Neural cell (in vitro differentiated cells): Measurements from ENCODE around the gene ARHGAP24. TPM values are rescaled to one million over a fixed set of nuclear protein-coding genes. Genes with fewer than 3 reads are reported as not detected.

Experiments used
- H2AFZ ChIP-seq: fragments of 200-600, 300-800 bp; sonication (generic), shearing (Covaris generic); 2 replicates; pipeline ENCODE4 v1.6.0; 2014; ENCODE audit warnings: low read depth, mild to moderate bottlenecking, antibody characterized with exemption, low read length, moderate library complexity
- H3F3A ChIP-seq: fragments of 200-600 bp; shearing (Covaris generic); 2 replicates; pipeline ENCODE4 v1.6.1; 2016; ENCODE audit warnings: mild to moderate bottlenecking, moderate library complexity, mixed read lengths, antibody characterized with exemption, low read length; ENCODE audit not compliant: insufficient read depth, poor library complexity, severe bottlenecking
- H3K27ac ChIP-seq: fragments of 200-600, 300-800 bp; sonication (generic), shearing (Covaris generic); 2 replicates; pipeline ENCODE4 v1.5.1; 2014; ENCODE audit warnings: mild to moderate bottlenecking, low read length, moderate library complexity
- H3K27me3 ChIP-seq: fragments of 300-800, 200-600 bp; sonication (generic), shearing (Covaris generic); 2 replicates; pipeline ENCODE4 v1.6.0; 2014; ENCODE audit warnings: mild to moderate bottlenecking, low read depth, low read length, moderate library complexity; ENCODE audit not compliant: insufficient read depth
- H3K36me3 ChIP-seq: fragments of 300-800, 200-600 bp; sonication (generic), shearing (Covaris generic); 2 replicates; pipeline ENCODE4 v1.5.1; 2014; ENCODE audit warnings: mild to moderate bottlenecking, antibody characterized with exemption, low read length, moderate library complexity; ENCODE audit not compliant: insufficient read depth
- H3K4me2 ChIP-seq: fragments of 300-800, 200-600 bp; sonication (generic), shearing (Covaris generic); 2 replicates; pipeline ENCODE4 v1.6.0; 2014; ENCODE audit warnings: mild to moderate bottlenecking, low read length
- H3K4me3 ChIP-seq: fragments of 300-800, 200-600 bp; sonication (generic), shearing (Covaris generic); 2 replicates; pipeline ENCODE4 v1.5.1; 2014; ENCODE audit warnings: mild to moderate bottlenecking, low read length, moderate library complexity
- H3K79me2 ChIP-seq: fragments of 200-600 bp; shearing (Covaris generic); replicated peaks from 2 replicates; pipeline ENCODE4 v1.6.0; 2014; ENCODE audit warnings: mild to moderate bottlenecking, low read length, moderate library complexity; ENCODE audit not compliant: insufficient read depth
- H3K9ac ChIP-seq: fragments of 300-800, 200-600 bp; sonication (generic), shearing (Covaris generic); 2 replicates; pipeline ENCODE4 v1.6.1; 2016; ENCODE audit warnings: mild to moderate bottlenecking, low read length, mixed read lengths
- H3K9me2 ChIP-seq: fragments of 200-600 bp; shearing (Covaris generic); 2 replicates; pipeline ENCODE4 v1.6.1; 2016; ENCODE audit warnings: mild to moderate bottlenecking, low read length, mixed read lengths; ENCODE audit not compliant: insufficient read depth
- H3K9me3 ChIP-seq: fragments of 200-600, 300-800 bp; sonication (generic), shearing (Covaris generic); 2 replicates; pipeline ENCODE4 v1.6.1; 2016; ENCODE audit warnings: mild to moderate bottlenecking, mixed run types, low read length, moderate library complexity, mixed read lengths
- H4K20me1 ChIP-seq: fragments of 200-600 bp; shearing (Covaris generic); 2 replicates; pipeline ENCODE4 v1.6.1; 2016; ENCODE audit warnings: mild to moderate bottlenecking, mixed run types; ENCODE audit not compliant: insufficient read depth
- EP300 ChIP-seq: fragments of 450-650 bp; conservative IDR thresholded peaks from 2 replicates; pipeline ENCODE4 v1.6.1; 2014; ENCODE audit warnings: antibody characterized with exemption, mild to moderate bottlenecking, moderate library complexity; ENCODE audit not compliant: poor library complexity, severe bottlenecking
- EZH2 ChIP-seq: fragments of 200-600, 300-800 bp; shearing (Covaris generic), sonication (generic); IDR thresholded peaks from 2 replicates; pipeline ENCODE4 v1.6.1; 2014; ENCODE audit warnings: antibody characterized with exemption, low read length, borderline replicate concordance, mild to moderate bottlenecking; ENCODE audit not compliant: insufficient read depth, poor library complexity, severe bottlenecking
- MXI1 ChIP-seq: fragments of 450-650 bp; conservative IDR thresholded peaks from 2 replicates; pipeline ENCODE4 v1.6.1; 2014; ENCODE audit warnings: antibody characterized with exemption, mild to moderate bottlenecking; ENCODE audit not compliant: poor library complexity, severe bottlenecking
- POLR2AphosphoS5 ChIP-seq: IDR thresholded peaks from 2 replicates; pipeline ENCODE4 v1.6.1; 2012
- RAD21 ChIP-seq: fragments of 450-650 bp; conservative IDR thresholded peaks from 2 replicates; pipeline ENCODE4 v1.6.1; 2014; ENCODE audit warnings: antibody characterized with exemption, mild to moderate bottlenecking, moderate library complexity
- SMC3 ChIP-seq: fragments of 450-650 bp; conservative IDR thresholded peaks from 2 replicates; pipeline ENCODE4 v1.6.1; 2014; ENCODE audit warnings: antibody characterized with exemption, mild to moderate bottlenecking, moderate library complexity; ENCODE audit not compliant: poor library complexity
- TAF1 ChIP-seq: IDR thresholded peaks from 2 replicates; pipeline ENCODE4 v1.6.1; 2012; ENCODE audit warnings: low read depth
- polyA plus RNA-seq: library from polyadenylated mRNA; depleted of rRNA; stranded (reverse); fragments of >200 nt; gene quantifications from 2 replicates; pipeline ENCODE4 v1.2.3, GENCODE V29; 2014
- TF ChIP-seq, protein P1 (sequence below): IDR thresholded peaks from 2 replicates; pipeline ENCODE4 v1.6.1; 2012; ENCODE audit warnings: borderline replicate concordance
- TF ChIP-seq, protein P2 (sequence below): fragments of 450-650 bp; IDR thresholded peaks from 2 replicates; pipeline ENCODE4 v1.5.1; 2014; ENCODE audit warnings: antibody characterized with exemption, mild to moderate bottlenecking, moderate library complexity; ENCODE audit not compliant: poor library complexity, severe bottlenecking

The ARHGAP24 gene
- polyA plus RNA-seq, 1 donor from 2014 or later, result 2.9 TPM

DNA sequence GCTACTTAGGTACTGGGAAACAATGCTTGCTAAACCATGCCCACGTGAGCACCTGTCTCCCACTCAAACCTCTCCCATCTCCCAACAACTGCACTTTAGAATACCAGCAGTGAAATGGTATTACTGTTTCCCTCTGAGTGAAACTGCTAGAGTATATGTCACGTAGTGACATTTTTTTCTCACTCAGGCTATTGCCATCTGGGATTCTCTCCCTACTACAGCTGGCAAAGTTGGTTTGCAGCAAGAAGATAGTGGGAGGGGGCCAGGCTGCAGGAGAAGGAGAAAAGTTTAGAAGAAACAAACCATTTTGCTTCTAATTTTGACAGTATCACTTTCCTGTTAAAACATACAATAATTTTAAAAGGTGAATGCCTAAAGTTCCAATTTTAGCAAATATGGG, 526.6 kb downstream of the ARHGAP24 start:
- H3K4me2 ChIP-seq, result no peak overlapping the region
- H3K9me2 ChIP-seq, result no peaks in the 10 kb centered on the region
- no peaks in the 10 kb centered on the region for H3K36me3 ChIP-seq
- H3K27ac ChIP-seq, result no peak overlapping the region
- H3F3A ChIP-seq, result no peaks in the 10 kb centered on the region
- no peak overlapping the region for H3K9ac ChIP-seq
- H3K9me3 ChIP-seq, result no peaks in the 10 kb centered on the region
- no peak overlapping the region for H2AFZ ChIP-seq
- H4K20me1 ChIP-seq, result no peaks in the 10 kb centered on the region
- TF ChIP-seq RAD21, result no peak
- no peak for TF ChIP-seq MXI1
- no peaks in the 10 kb centered on the region for H3K27me3 ChIP-seq
- no peaks in the 10 kb centered on the region for H3K79me2 ChIP-seq
- H3K4me3 ChIP-seq, result no peak overlapping the region

DNA sequence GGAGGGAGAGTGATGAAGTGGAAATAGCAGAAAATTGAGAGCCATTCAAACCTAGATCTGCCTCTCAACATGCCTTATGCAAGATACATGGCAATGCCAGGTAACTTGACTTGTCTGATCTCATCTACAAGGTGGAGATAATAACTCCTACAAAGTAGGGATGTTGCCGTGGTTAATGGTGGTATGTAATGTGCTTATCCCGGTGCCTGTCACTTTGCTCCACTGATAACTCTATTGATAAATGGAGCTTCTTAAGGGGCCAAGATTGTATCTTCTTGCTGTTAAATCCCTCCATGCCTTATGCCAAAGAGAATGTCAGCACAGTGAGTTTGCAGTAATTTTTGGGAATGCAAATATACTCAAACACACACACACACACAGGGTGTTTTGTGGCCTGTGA, 529.1 kb downstream of the ARHGAP24 start:
- Histone ChIP-seq H4K20me1 (no peaks in the 10 kb centered on the region), H3K9me2 (no peaks in the 10 kb centered on the region), H3K27me3 (no peaks in the 10 kb centered on the region), H3F3A (no peaks in the 10 kb centered on the region), H3K9ac (no peak overlapping the region), H3K4me3 (no peak overlapping the region), H2AFZ (no peak overlapping the region), H3K27ac (no peak overlapping the region), H3K9me3 (no peaks in the 10 kb centered on the region), H3K36me3 (no peaks in the 10 kb centered on the region), H3K79me2 (no peaks in the 10 kb centered on the region), H3K4me2 (no peak overlapping the region)
- TF ChIP-seq, protein P1, sequence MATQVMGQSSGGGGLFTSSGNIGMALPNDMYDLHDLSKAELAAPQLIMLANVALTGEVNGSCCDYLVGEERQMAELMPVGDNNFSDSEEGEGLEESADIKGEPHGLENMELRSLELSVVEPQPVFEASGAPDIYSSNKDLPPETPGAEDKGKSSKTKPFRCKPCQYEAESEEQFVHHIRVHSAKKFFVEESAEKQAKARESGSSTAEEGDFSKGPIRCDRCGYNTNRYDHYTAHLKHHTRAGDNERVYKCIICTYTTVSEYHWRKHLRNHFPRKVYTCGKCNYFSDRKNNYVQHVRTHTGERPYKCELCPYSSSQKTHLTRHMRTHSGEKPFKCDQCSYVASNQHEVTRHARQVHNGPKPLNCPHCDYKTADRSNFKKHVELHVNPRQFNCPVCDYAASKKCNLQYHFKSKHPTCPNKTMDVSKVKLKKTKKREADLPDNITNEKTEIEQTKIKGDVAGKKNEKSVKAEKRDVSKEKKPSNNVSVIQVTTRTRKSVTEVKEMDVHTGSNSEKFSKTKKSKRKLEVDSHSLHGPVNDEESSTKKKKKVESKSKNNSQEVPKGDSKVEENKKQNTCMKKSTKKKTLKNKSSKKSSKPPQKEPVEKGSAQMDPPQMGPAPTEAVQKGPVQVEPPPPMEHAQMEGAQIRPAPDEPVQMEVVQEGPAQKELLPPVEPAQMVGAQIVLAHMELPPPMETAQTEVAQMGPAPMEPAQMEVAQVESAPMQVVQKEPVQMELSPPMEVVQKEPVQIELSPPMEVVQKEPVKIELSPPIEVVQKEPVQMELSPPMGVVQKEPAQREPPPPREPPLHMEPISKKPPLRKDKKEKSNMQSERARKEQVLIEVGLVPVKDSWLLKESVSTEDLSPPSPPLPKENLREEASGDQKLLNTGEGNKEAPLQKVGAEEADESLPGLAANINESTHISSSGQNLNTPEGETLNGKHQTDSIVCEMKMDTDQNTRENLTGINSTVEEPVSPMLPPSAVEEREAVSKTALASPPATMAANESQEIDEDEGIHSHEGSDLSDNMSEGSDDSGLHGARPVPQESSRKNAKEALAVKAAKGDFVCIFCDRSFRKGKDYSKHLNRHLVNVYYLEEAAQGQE, result no peak
- TF ChIP-seq SMC3 (no peak), POLR2AphosphoS5 (no peak), RAD21 (no peak), MXI1 (no peak)
- TF ChIP-seq, protein P2, sequence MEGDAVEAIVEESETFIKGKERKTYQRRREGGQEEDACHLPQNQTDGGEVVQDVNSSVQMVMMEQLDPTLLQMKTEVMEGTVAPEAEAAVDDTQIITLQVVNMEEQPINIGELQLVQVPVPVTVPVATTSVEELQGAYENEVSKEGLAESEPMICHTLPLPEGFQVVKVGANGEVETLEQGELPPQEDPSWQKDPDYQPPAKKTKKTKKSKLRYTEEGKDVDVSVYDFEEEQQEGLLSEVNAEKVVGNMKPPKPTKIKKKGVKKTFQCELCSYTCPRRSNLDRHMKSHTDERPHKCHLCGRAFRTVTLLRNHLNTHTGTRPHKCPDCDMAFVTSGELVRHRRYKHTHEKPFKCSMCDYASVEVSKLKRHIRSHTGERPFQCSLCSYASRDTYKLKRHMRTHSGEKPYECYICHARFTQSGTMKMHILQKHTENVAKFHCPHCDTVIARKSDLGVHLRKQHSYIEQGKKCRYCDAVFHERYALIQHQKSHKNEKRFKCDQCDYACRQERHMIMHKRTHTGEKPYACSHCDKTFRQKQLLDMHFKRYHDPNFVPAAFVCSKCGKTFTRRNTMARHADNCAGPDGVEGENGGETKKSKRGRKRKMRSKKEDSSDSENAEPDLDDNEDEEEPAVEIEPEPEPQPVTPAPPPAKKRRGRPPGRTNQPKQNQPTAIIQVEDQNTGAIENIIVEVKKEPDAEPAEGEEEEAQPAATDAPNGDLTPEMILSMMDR, result no peak

DNA sequence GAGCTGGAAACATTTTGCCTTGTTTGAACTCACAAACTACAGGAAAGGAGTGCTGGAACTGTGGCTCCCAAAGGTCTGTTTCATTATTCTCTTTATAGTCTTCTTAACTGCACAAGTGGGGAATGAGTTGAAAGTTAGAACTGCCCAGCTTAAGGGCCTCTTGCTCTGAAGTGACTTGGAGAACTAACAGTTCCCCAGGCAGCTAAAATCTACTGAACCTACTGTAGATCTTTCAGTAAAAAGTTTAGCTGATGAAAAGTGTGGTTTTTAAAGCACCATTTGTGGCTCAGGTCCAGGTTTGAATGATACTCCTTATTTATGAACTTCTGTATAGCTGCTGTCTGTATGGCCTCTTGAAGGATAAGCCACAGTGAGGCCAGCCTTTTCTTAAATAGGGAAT, 531.1 kb downstream of the ARHGAP24 start:
- H3K4me2 ChIP-seq, result no peak overlapping the region
- H2AFZ ChIP-seq, result no peak overlapping the region
- TF ChIP-seq, protein P1, result no peak
- TF ChIP-seq EP300 (no peak), TAF1 (no peak), EZH2 (no peak), MXI1 (no peak), SMC3 (no peak), POLR2AphosphoS5 (no peak), RAD21 (no peak)
- TF ChIP-seq, protein P2, result no peak
- H3K9me2 ChIP-seq, result no peaks in the 10 kb centered on the region
- no peak overlapping the region for H3K27ac ChIP-seq
- H3F3A ChIP-seq, result no peaks in the 10 kb centered on the region
- H4K20me1 ChIP-seq, result no peaks in the 10 kb centered on the region
- H3K79me2 ChIP-seq, result no peaks in the 10 kb centered on the region
- no peak overlapping the region for H3K4me3 ChIP-seq
- no peak overlapping the region for H3K9ac ChIP-seq
- H3K36me3 ChIP-seq, result no peaks in the 10 kb centered on the region
- no peaks in the 10 kb centered on the region for H3K9me3 ChIP-seq
- H3K27me3 ChIP-seq, result no peaks in the 10 kb centered on the region
